Suppressor macrophage treated with lipopolysaccharide for 1 hour (primary cell): ENCODE results near the gene C2orf42.
"Not testable (repeated sequence)": the region's sequence is repeated elsewhere in the genome, so short reads cannot be mapped to it uniquely, and the experiment has no call there.

Source experiments
- DNase-seq, 3 donors: peaks; one replicate each; pipeline ENCODE4 v3.0.0-alpha.2; 2020 to 2022

C2orf42 gene

GRCh38 chr2:70131344-70132143 lies 59.3 kb downstream of the C2orf42 start:
- not testable (repeated sequence) for DNase-seq

GRCh38 chr2:70128005-70128404 lies 62.8 kb downstream of the C2orf42 start:
- DNase-seq: peak; percentile 35 to 44 (median 35)

- peak; percentile 35 to 53 (median 42) for DNase-seq
Observed at GRCh38 chr2:70126413-70126812, 64.4 kb downstream of the C2orf42 start.

GRCh38 chr2:70125498-70125898 lies 65.3 kb downstream of the C2orf42 start:
- no peak for DNase-seq

- peak; percentile 92 to 95 (median 93) for DNase-seq
Observed at GRCh38 chr2:70124983-70125480, 65.8 kb downstream of the C2orf42 start.

GRCh38 chr2:70123829-70124116 lies 67.0 kb downstream of the C2orf42 start:
- no peak for DNase-seq

GRCh38 chr2:70123051-70123828 lies 67.6 kb downstream of the C2orf42 start:
- DNase-seq: peak in 1 of 3 donors; percentile 29

- DNase-seq: no peak
Observed at GRCh38 chr2:70122470-70122869, 68.3 kb downstream of the C2orf42 start.

- DNase-seq: no peak
Observed at GRCh38 chr2:70121627-70122372, 69.0 kb downstream of the C2orf42 start.

GRCh38 chr2:70118798-70119454 lies 71.9 kb downstream of the C2orf42 start:
- no peak for DNase-seq

GRCh38 chr2:70116936-70117552 lies 73.8 kb downstream of the C2orf42 start:
- no peak for DNase-seq

GRCh38 chr2:70115646-70116442 lies 75.0 kb downstream of the C2orf42 start:
- peak in 2 of 3 donors; percentile 58 to 61 for DNase-seq

GRCh38 chr2:70113359-70114070 lies 77.3 kb downstream of the C2orf42 start:
- DNase-seq: no peak

GRCh38 chr2:70111752-70112591 lies 78.8 kb downstream of the C2orf42 start:
- no peak for DNase-seq

- DNase-seq: not testable (repeated sequence)
Observed at GRCh38 chr2:70110397-70110796, 80.4 kb downstream of the C2orf42 start.

GRCh38 chr2:70106138-70106537 lies 84.7 kb downstream of the C2orf42 start:
- DNase-seq: not testable (repeated sequence)

- DNase-seq: peak; percentile 62 to 68 (median 66)
Observed at GRCh38 chr2:70104231-70105111, 86.3 kb downstream of the C2orf42 start.

- DNase-seq: peak in 1 of 3 donors; percentile 58
Observed at GRCh38 chr2:70103531-70104061, 87.2 kb downstream of the C2orf42 start.
